ENCODE data around the gene SYT12. TPM values are rescaled to one million over a fixed set of nuclear protein-coding genes. Genes with fewer than 3 reads are reported as not detected.

SYT12 gene, protein sequence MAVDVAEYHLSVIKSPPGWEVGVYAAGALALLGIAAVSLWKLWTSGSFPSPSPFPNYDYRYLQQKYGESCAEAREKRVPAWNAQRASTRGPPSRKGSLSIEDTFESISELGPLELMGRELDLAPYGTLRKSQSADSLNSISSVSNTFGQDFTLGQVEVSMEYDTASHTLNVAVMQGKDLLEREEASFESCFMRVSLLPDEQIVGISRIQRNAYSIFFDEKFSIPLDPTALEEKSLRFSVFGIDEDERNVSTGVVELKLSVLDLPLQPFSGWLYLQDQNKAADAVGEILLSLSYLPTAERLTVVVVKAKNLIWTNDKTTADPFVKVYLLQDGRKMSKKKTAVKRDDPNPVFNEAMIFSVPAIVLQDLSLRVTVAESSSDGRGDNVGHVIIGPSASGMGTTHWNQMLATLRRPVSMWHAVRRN
- total RNA-seq: 0.31 TPM

DNA sequence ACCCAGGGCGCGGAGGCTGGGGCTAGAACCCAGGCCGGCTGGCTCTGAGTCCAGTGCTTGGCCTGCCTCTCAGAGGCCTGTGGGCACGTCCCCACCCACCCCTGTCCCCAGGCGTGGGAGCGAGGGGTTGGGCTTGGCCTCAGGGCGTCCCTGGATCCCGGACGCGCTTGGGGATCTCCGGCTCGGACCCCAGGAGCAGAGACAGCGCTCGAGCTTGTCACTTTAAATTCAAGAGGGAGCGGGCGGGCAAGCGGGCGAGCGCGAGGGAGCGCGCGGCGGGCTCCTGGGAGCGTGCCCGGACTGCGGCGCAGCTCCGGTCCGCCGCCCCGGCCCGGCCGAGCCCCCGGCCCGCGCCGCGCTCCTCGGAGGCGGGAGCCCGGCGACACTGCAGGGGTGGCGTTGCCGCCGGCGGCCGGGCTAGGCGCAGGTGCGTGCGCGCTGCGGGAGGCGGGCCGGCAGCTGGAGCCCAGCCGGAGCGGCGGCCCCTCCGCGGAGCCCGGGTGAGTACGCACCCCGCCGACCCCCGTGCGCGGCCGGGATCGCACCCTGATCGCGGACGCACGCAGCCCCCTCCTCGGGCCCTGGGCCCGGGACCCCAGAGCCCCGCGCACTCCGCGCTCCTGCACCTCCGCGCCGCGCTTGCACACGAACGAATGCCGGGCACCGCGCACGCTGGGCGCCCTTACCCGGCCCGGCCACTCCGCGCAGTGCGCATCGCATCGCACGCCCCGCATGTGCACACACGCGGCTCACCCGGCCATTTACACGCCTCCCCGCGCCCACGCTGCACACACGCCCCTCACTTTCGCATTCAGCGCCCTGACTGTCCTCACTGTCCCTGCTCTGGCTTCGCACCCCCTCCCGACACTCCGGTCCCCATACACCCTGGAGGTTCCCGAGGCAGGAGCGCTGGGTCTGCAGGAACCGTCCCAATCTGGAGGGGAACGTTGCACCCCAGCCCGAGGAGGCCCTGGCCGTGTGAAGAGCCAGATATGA lies at the start of gene SYT12:
Gene SYT12 (plus strand): TSS at position 174 of the 996 bp plus-strand sequence. CDS start 7,011 bp downstream, outside the sequence.

DNA sequence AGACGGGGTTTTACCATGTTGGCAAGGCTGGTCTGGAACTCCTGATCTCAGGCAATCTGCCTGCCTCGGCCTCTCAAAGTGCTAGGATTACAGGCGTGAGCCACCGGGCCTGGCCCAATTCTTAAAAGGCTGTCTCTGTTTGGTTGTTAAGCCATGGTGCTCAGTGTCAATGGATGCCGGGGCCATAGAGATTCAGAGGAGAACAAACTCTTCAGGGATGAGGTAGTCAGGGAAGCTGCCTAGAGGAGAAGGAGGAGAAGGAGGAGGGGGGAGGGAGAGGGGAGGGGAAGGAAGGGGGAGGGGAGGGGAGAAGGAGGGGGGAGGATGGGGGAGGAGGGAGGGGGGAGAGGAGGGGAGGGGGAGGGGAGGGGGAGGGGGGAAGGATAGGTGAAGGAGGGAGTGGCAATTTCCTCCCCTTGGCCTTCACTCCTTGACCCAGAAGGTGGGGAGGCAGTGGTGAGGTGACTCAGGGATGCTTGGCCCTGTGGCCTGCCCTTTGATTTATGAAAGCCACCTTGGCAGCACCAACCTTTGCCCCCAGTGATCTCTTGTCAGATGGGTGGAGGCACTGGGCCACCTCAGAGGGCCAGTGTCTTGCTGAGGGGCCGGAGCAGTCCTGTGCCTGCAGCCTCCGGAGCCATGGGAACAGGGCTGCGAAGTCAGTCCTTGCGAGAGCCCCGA lies 48.1 kb upstream of the SYT12 start, which contains the start of gene C11orf86:
Gene C11orf86 (plus strand): TSS at position 581 of the 681 bp plus-strand sequence. CDS start 59 bp downstream, at position 640.

DNA sequence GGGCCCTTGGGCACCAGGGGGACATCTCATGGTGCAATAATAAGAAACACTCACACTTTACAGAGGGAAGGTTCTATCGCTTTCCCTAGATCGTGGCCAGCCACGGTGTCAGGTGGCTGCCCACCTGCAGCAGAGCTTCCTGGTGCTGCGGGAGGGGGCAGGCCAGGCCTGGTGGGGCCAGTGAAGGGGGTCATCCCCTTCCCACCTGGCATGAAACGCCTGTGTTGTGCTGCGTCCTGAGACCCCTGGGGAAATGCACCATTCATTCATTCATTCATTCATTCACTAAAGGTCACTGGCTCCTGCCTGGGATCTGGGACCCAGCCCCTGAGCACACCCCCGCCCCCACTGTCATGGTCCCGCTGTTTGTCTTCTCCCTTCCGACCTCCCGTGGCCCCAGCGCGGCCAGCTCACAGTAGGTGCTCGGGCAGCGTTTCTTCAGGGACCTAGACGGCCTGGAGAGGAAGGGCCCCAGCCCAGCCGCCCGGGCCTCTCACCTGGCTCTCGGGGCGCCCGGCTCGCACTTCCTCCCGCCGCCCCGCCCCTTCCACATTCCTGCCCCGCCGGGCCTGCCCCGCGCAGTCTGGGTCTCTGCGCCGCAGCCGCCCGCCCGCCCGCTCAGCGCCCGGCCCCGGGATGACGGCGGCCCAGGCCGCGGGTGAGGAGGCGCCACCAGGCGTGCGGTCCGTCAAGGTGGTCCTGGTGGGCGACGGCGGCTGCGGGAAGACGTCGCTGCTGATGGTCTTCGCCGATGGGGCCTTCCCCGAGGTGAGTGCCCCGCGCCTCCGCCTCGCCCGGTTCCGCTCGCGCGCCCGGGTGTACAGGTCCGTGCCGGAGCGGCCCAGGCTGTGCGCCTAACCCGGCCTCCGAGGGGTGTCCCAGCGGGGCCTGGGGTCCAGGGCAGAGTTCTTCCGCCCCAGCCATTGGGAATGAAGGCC lies 33.6 kb downstream of the SYT12 start, which contains the start of gene RHOD:
Gene RHOD (plus strand): TSS at position 581 of the 938 bp plus-strand sequence. CDS start 56 bp downstream, at position 637.

Other genes with a start within 250 kb of the SYT12 start
- 22.8 TPM for gene RCE1, start 179.7 kb upstream of the SYT12 start, total RNA-seq
- 46.0 TPM for gene LRFN4, start 166.1 kb upstream of the SYT12 start, total RNA-seq
- 54.8 TPM for gene PC, start 64.8 kb upstream of the SYT12 start, total RNA-seq
- not detected for gene C11orf86, start 47.8 kb upstream of the SYT12 start, total RNA-seq
- gene RHOD, start 33.7 kb downstream of the SYT12 start, total RNA-seq: not detected
- 109 TPM for gene KDM2A, start 96.1 kb downstream of the SYT12 start, total RNA-seq
- 50.7 TPM for gene GRK2, start 243.3 kb downstream of the SYT12 start, total RNA-seq

Data from parietal lobe (tissue), 1 donor.